Ishikawa (cell line): ENCODE results near the gene TMPRSS15.

Experiments
- EGR1 ChIP-seq: IDR thresholded peaks from 2 replicates; pipeline ENCODE4 v1.6.1; 2012
- EP300 ChIP-seq: IDR thresholded peaks from 2 replicates; pipeline ENCODE4 v1.6.1; 2012; ENCODE audit warnings: borderline replicate concordance
- MAX ChIP-seq: IDR thresholded peaks from 2 replicates; pipeline ENCODE4 v1.6.1; 2012

- TF ChIP-seq MAX, result no peak
- TF ChIP-seq EGR1, result no peak
- TF ChIP-seq EP300, result no peak
Measured at GRCh38 chr21:18340387-18340942, 63.1 kb downstream of the TMPRSS15 start.
